ENCODE results near the gene FERMT3.

DNA sequence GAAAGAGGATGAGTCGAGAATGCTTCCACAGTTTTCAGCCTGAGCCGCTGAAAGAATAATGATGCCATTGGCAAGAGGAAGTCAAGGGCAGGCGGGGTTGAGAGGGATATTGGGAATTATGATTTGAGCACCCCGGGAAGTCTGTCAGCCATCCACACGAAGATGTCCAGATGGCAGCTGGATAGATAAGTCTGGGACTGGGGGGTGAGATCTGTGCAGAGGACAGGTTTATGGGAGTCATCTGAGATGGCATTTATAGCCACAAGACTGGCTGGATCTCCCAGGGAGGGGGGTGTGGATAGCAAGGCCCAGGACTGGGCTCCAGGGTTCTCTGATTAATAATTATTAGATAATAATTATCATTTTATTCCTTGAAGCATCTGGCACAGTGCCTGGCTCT, 25.6 kb upstream of the FERMT3 start:
- TF ChIP-seq POLR2A (IDR thresholded peaks at IDR 0.05) (no peak), CTCF (IDR thresholded peaks at IDR 0.05) (no peak), EP300 (IDR thresholded peaks at IDR 0.05) (no peak), POLR2AphosphoS5 (IDR thresholded peaks at IDR 0.05) (no peak)
